HepG2 (cell line): ENCODE measurements around the gene LZTR1. TPM values are rescaled to one million over a fixed set of nuclear protein-coding genes. Genes with fewer than 3 reads are reported as not detected.

Source experiments
- ATAC-seq: fragments of 200-7000 bp; cut with Tn5 transposase; 3 replicates; pipeline ENCODE4 v1.9.1; 2020; ENCODE audit warnings: mild to moderate bottlenecking, moderate library complexity
- BruUV-seq: library from RNA; stranded (reverse); fragments of 400-500 nt; replicated peaks from 2 replicates; lab custom pipeline; 2021; lab: Mats Ljungman, UMichigan
- CTCF ChIA-PET: fragments of 300-600 bp; formaldehyde crosslinking; extraction: SDS; loops from one replicate; lab custom pipeline; 2021; ENCODE audit warnings: low total read pairs, inconsistent platforms, low intra/inter-chr PET ratio; lab: Yijun Ruan, JAX
- POLR2A ChIA-PET: fragments of 350-600 bp; sonication (Branson Sonifier 250); formaldehyde crosslinking; loops from one replicate; lab custom pipeline; 2020; ENCODE audit warnings: antibody characterized with exemption, inconsistent platforms; lab: Yijun Ruan, JAX
- DNase-seq: peaks from one replicate; pipeline ENCODE4 v3.0.0-alpha.2; 2015; ENCODE audit warnings: low spot score
- FAIRE-seq: peaks from 3 replicates; lab custom pipeline; 2011; peaks lifted over from hg19 to GRCh38; lab: Jason Lieb, UNC
- H2AFZ ChIP-seq: one replicate; pipeline ENCODE4 v1.6.1; 2011; ENCODE audit warnings: low read length, inconsistent platforms
- H3K27ac ChIP-seq: fragments of 300-600 bp; 3 replicates; pipeline ENCODE4 v1.8.0; 2011; ENCODE audit warnings: mixed run types, mild to moderate bottlenecking, mixed read lengths, low read length, inconsistent platforms; ENCODE audit not compliant: insufficient read depth; ENCODE audit errors: extremely low read length
- H3K27me3 ChIP-seq, 2 experiments: fragments of 200-600 bp in 1 of 2; 2 replicates in 1 of 2; 3 replicates in 1 of 2; pipeline versions ENCODE4 v1.6.0 to v1.8.0; 2011; ENCODE audit warnings: low read length in 2 of 2, mild to moderate bottlenecking in 2 of 2, moderate library complexity in 2 of 2, inconsistent platforms in 1 of 2; ENCODE audit not compliant: insufficient read depth in 2 of 2, control insufficient read depth in 1 of 2
- H3K36me3 ChIP-seq, 2 experiments: fragments of 200-600 bp in 1 of 2; replicated peaks in 1 of 2; 2 replicates in 1 of 2; 3 replicates in 1 of 2; pipeline versions ENCODE4 v1.5.1 to v1.8.0; 2011; ENCODE audit warnings: low read length in 2 of 2, inconsistent platforms in 1 of 2; ENCODE audit not compliant: insufficient read depth in 2 of 2, control insufficient read depth in 1 of 2
- H3K4me1 ChIP-seq: 2 replicates; pipeline ENCODE4 v1.5.1; 2012; ENCODE audit warnings: low read length, inconsistent platforms; ENCODE audit not compliant: insufficient read depth
- H3K4me2 ChIP-seq: 2 replicates; pipeline ENCODE4 v1.6.0; 2011; ENCODE audit warnings: low read depth, low read length, inconsistent platforms
- H3K4me3 ChIP-seq, 3 experiments: fragments of 200-600 bp in 1 of 3; sonication (generic), shearing (Covaris generic) in 1 of 3; replicated peaks in 1 of 3; 2 replicates each; pipeline ENCODE4 v1.5.1; 2011 to 2016; ENCODE audit warnings: low read length in 3 of 3, inconsistent platforms in 2 of 3, low read depth in 2 of 3, mild to moderate bottlenecking in 2 of 3, control low read depth in 1 of 3, mixed read lengths in 1 of 3; ENCODE audit not compliant: insufficient read depth in 1 of 3
- H3K79me2 ChIP-seq: one replicate; pipeline ENCODE4 v1.6.1; 2011; ENCODE audit warnings: low read length, inconsistent platforms; ENCODE audit not compliant: insufficient read depth
- H3K9ac ChIP-seq: 2 replicates; pipeline ENCODE4 v1.6.0; 2011; ENCODE audit warnings: mild to moderate bottlenecking, low read depth, low read length, inconsistent platforms; ENCODE audit not compliant: insufficient read depth
- H3K9me3 ChIP-seq: 2 replicates; pipeline ENCODE4 v1.5.1; 2012; ENCODE audit warnings: mild to moderate bottlenecking, low read length
- H4K20me1 ChIP-seq: 2 replicates; pipeline ENCODE4 v1.6.0; 2011; ENCODE audit warnings: inconsistent platforms, mild to moderate bottlenecking, low read length, moderate library complexity; ENCODE audit not compliant: insufficient read depth
- ZNF354B ChIP-seq: sonication (generic); formaldehyde crosslinking; IDR thresholded peaks from 2 replicates; pipeline ENCODE4 v1.8.0; 2022; ENCODE audit warnings: mild to moderate bottlenecking, missing genetic modification reagents
- WGBS: methylation state at CpG from one replicate; pipeline ENCODE4 v1.1.6; 2017; ENCODE audit warnings: low lambda C conversion rate; 5-methylcytosine and 5-hydroxymethylcytosine counted together
- in situ Hi-C: cut with HindIII; loops from 2 replicates; pipeline ENCODE4 v1.10.0; 2017; ENCODE audit warnings: low pct_unique_long_range_greater_than_20kb; ENCODE audit not compliant: extremely low pct_ligation_motif_present
- intact Hi-C: fragments of 100-400 bp; cut with micrococcal nuclease; formaldehyde crosslinking; loops from one replicate; pipeline ENCODE4 v1.10.0; 2022; ENCODE audit not compliant: unreplicated experiment
- polyA plus RNA-seq, 8 experiments: library from polyadenylated mRNA; depleted of rRNA in 3 of 8; stranded (reverse) in 7 of 8; unstranded in 1 of 8; fragments of >200 nt; fragmentation: Illumina TruSeq in 4 of 8; extraction: Trizol in 4 of 8; gene quantifications; 2 replicates each; pipeline versions ENCODE4 v1.2.1 to v1.2.3, GENCODE V29; 2011 to 2016; ENCODE audit warnings: low read depth in 4 of 8, missing spikeins in 1 of 8, mixed read lengths in 1 of 8; ENCODE audit not compliant: insufficient read depth in 1 of 8
- total RNA-seq, 5 experiments: library from RNA; depleted of rRNA; stranded (reverse); fragments of >200 nt; fragmentation: Illumina TruSeq; extraction: Trizol; gene quantifications; 2 replicates each; pipeline ENCODE4 v1.2.3, GENCODE V29; 2016; ENCODE audit warnings: low read depth in 1 of 5
- TF ChIP-seq, protein P1 (sequence below): sonication (generic); formaldehyde crosslinking; IDR thresholded peaks from 2 replicates; pipeline ENCODE4 v1.4.0; 2020; ENCODE audit warnings: missing genetic modification reagents, borderline replicate concordance

The LZTR1 gene
- total and polyA plus RNA-seq, 2 of the 13 experiments (the other 11 are each of a cell fraction or from before 2014, with no cell fraction given): 21.8 to 22.4 TPM

- DNase-seq (no peak), ATAC-seq (no peak), FAIRE-seq (no peak)
- H2AFZ ChIP-seq: no peak overlapping the region
- no peaks in the 10 kb centered on the region for H3K9me3 ChIP-seq
- H3K9ac ChIP-seq: no peak overlapping the region
- 37% methylated on average over 7 of the region's 14 CpGs for WGBS
- H3K27ac ChIP-seq: no peak overlapping the region
- in situ Hi-C loops: no loop called here
- POLR2A ChIA-PET: interaction anchor here (1.7 kb wide), 1 partner anchor 10 kb away, joined by 9 read pairs; the partner anchor contains the start of gene THAP7
- TF ChIP-seq ZNF354B: no peak
- TF ChIP-seq, protein P1, sequence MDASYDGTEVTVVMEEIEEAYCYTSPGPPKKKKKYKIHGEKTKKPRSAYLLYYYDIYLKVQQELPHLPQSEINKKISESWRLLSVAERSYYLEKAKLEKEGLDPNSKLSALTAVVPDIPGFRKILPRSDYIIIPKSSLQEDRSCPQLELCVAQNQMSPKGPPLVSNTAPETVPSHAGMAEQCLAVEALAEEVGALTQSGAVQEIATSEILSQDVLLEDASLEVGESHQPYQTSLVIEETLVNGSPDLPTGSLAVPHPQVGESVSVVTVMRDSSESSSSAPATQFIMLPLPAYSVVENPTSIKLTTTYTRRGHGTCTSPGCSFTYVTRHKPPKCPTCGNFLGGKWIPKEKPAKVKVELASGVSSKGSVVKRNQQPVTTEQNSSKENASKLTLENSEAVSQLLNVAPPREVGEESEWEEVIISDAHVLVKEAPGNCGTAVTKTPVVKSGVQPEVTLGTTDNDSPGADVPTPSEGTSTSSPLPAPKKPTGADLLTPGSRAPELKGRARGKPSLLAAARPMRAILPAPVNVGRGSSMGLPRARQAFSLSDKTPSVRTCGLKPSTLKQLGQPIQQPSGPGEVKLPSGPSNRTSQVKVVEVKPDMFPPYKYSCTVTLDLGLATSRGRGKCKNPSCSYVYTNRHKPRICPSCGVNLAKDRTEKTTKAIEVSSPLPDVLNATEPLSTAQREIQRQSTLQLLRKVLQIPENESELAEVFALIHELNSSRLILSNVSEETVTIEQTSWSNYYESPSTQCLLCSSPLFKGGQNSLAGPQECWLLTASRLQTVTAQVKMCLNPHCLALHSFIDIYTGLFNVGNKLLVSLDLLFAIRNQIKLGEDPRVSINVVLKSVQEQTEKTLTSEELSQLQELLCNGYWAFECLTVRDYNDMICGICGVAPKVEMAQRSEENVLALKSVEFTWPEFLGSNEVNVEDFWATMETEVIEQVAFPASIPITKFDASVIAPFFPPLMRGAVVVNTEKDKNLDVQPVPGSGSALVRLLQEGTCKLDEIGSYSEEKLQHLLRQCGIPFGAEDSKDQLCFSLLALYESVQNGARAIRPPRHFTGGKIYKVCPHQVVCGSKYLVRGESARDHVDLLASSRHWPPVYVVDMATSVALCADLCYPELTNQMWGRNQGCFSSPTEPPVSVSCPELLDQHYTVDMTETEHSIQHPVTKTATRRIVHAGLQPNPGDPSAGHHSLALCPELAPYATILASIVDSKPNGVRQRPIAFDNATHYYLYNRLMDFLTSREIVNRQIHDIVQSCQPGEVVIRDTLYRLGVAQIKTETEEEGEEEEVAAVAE (CRISPR knock-in tag): no peak
- H3K4me1 ChIP-seq: peaks cover 46% of the 10 kb centered on the region
- intact Hi-C loops: no loop called here
- no peaks in the 10 kb centered on the region for H3K79me2 ChIP-seq
- H3K4me2 ChIP-seq: no peak overlapping the region
- H3K4me3 ChIP-seq: no peak overlapping the region
- no peaks in the 10 kb centered on the region for H4K20me1 ChIP-seq
- no peaks in the 10 kb centered on the region for H3K36me3 ChIP-seq
- no TSS peak for BruUV-seq
- CTCF ChIA-PET: no interaction called here
- peaks cover 0 to 5% of the 10 kb centered on the region in 2 experiments; a peak in 1 of 5 replicates for H3K27me3 ChIP-seq
These were observed 30.6 kb downstream of the LZTR1 start for GRCh38 chr22:21012446-21013407.
